Subcutaneous adipose tissue (tissue), 4 donors: ENCODE data around the gene SAMD4B. TPM values are rescaled to one million over a fixed set of nuclear protein-coding genes. Genes with fewer than 3 reads are reported as not detected.

ENCODE experiments used
- total RNA-seq, 4 donors: library from RNA; depleted of rRNA; stranded (reverse); fragments of >200 nt; gene quantifications; one replicate each; pipeline ENCODE4 v1.1.0, GENCODE V29; 2016
- TF ChIP-seq, protein P1 (sequence below): fragments of 450-650 bp; IDR thresholded peaks from one replicate; pipeline ENCODE4 v1.5.1; 2016; ENCODE audit warnings: low read depth, mild to moderate bottlenecking, control low read depth, antibody characterized with exemption, moderate library complexity

SAMD4B gene
- total RNA-seq, 4 donors from 2014 or later, result 45.9 to 83.8 (median 49.4) TPM

DNA sequence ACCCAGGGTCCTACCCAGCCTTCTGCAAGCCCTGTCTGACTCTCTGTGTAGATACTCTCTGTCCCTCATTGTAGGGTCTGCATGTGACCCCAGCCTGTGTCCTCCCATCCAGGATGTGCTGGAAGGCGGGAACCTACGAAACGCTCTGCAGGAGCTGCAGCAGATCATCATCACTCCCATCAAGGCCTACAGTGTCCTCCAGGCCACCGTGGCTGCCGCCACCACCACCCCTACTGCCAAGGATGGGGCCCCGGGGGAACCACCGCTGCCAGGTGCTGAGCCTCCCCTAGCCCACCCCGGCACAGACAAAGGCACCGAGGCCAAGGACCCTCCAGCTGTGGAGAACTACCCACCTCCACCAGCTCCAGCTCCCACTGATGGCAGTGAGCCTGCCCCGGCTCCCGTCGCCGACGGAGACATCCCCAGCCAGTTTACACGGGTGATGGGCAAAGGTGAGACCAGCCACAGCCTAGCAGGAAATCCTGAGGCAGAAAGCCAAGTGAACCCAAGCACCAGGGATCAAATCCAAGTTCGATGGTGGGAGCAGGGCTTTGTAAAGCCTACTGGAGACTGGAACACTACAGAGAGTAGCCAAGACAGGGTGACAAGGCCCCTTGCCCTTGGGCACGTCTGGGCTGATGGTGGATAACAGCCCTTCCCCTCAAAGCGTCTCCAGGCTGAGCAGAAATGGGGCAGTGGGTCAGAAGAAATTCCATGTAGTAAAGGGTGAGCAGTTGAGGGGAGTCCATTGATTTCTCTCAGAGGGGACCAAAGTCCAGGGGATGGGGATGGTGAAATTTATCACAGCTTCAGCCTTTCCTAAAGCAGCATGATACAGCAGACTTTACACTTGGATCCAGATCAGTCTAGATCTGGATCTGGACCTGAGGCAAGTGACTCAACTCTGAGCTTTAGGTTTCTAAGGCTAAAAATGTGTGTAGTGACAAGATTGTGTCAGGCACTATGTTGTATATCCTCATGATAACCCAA is 35.4 kb downstream of the SAMD4B start:
- TF ChIP-seq, protein P1, sequence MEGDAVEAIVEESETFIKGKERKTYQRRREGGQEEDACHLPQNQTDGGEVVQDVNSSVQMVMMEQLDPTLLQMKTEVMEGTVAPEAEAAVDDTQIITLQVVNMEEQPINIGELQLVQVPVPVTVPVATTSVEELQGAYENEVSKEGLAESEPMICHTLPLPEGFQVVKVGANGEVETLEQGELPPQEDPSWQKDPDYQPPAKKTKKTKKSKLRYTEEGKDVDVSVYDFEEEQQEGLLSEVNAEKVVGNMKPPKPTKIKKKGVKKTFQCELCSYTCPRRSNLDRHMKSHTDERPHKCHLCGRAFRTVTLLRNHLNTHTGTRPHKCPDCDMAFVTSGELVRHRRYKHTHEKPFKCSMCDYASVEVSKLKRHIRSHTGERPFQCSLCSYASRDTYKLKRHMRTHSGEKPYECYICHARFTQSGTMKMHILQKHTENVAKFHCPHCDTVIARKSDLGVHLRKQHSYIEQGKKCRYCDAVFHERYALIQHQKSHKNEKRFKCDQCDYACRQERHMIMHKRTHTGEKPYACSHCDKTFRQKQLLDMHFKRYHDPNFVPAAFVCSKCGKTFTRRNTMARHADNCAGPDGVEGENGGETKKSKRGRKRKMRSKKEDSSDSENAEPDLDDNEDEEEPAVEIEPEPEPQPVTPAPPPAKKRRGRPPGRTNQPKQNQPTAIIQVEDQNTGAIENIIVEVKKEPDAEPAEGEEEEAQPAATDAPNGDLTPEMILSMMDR, result no peak

DNA sequence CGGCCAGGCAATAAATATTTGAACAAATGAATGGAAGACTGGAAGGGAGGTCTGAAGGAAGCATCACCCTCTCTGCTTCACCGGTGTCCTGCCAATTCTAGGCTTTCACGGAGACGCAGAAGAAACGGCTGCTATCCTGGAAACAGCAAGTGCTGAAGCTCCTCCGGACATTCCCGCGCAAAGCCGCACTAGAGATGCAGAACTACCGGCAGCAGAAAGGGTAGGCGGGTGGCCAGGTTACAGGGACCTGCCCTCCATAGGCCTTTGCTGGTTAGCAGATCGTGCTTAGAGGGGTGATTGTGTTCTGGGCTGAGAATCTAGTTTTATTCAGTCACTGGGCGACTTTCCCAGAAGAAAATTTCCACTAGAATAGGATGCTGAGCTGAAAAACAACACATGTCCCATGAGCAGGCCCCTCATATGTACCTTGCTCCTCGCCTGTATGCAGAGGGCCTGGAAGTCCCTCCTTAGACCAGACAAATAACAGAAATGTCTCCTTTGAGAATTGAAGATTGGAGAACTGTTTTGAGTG is 37.7 kb downstream of the SAMD4B start:
- TF ChIP-seq, protein P1, result no peak

DNA sequence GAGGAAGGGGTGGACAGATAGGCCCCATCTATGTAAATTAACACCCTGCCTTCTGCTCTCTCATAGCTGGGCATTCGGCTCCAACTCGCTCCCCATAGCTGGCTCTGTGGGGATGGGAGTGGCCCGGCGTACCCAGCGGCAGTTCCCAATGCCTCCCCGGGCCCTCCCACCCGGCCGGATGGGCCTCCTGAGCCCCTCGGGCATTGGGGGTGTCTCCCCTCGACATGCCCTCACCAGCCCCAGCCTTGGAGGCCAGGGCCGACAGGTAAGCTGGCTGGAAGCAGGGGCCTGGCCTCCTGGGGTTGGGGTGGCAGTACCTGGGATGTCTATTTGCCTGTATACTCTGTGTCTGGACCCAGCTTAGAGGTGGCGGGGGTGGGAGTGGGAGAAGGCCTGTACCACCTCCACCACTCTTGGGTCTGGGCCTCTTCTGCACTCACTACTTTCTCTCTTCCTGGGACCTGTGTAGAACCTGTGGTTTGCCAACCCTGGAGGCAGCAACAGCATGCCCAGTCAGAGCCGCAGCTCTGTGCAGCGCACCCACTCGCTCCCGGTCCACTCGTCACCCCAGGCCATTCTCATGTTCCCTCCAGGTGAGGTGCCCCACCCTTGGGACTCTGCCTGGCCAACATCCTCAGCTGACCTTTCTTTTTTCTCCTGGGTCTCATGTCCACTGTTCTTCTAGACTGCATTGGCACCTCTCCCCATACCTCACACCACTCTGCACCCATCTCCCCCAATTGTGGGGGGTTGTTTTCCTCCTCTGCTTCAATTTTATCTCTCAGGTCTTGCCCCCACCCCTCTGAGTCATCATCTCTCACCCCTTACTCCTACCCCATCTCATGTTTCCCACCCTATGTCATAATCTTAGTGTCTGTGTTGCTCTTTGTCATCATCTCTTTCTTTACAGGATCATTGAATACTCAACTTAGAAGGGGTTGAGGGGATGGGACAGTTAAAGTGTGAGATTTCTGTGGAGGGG is 38.6 kb downstream of the SAMD4B start:
- TF ChIP-seq, protein P1, result no peak

- TF ChIP-seq, protein P1, result no peak
Observed at GRCh38 chr19:39381910-39382611, 39.8 kb downstream of the SAMD4B start.

DNA sequence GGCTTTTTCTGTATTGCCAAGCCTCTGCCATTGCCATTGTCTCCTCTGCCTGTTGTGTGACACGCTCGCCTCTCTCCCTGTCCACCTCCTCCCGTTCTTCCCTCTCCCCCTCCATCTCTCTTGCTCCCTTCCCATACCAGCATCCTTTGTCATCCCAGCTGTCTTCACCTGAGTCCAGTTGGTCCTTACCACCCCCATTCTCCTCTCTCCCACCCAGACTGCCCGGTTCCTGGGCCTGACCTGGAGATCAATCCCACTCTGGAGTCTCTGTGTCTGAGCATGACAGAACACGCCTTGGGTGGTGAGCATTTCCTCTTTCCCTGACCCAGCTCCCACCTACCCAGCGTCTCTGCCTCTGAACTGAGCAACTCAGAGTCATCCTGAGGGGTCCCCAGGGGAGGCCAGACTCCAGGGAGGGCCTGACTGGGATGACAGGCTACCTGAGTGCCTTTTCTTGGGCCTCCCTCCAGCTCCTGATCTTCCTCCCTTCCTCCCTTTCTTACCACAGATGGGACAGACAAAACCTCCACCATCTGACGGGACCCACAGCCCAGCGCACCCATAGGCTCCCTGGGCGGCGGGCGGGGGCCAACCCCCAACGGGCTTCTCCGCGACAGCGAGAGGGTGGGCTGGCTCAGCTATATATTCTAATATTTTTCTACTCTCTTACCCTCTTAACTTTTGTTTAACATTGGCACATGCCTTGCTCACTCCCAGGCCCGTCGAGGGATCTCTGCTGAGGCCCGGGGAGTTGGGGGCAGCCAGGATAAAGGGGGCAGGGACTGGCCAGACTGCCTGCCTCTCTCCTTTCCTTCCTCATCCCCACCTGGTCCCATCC is 41.0 kb downstream of the SAMD4B start:
- TF ChIP-seq, protein P1, result no peak
